ENCODE measurements around the gene MCM6. TPM values are rescaled to one million over a fixed set of nuclear protein-coding genes. Genes with fewer than 3 reads are reported as not detected.

Gene MCM6
- total and polyA plus RNA-seq, 3 experiments from 2014 or later, result 14.8 to 178 (median 175) TPM

GRCh38 chr2:135792401-135793150 lies 83.7 kb downstream of the MCM6 start:
- Histone ChIP-seq H3K4me3 (ENCODE audit: low read length) (no peak overlapping the region), H3K27ac (ENCODE audit: low read depth, low read length) (no peak overlapping the region), H3K27me3 (ENCODE audit: insufficient read depth, low read length, poor library complexity, severe bottlenecking) (no peaks in the 10 kb centered on the region), H3K36me3 (ENCODE audit: insufficient read depth, low read length) (no peaks in the 10 kb centered on the region), H3K9me3 (ENCODE audit: low read length) (no peaks in the 10 kb centered on the region), H3K4me1 (ENCODE audit: insufficient read depth, low read length) (peaks cover 5% of the 10 kb centered on the region)
- Mint-ChIP-seq H3K27me3 (no peaks in the 10 kb centered on the region), H3K36me3 (peaks cover 0 to 3% (median 0%) of the 10 kb centered on the region in 3 donors), H3K9me3 (no peaks in the 10 kb centered on the region), H3K27ac (peak overlapping the region in 3 of 8 donors; percentile 40 to 79 (median 48)), H3K4me1 (peaks cover 7 to 19% (median 14%) of the 10 kb centered on the region in 3 donors), H3K4me3 (peak overlapping the region in 2 of 7 donors; percentile 30 to 46)
- ChIA-PET POLR2A (no interaction called here), CTCF (interaction anchor here (1.2 kb wide), 1 partner anchor 10 kb away, joined by 4 read pairs; no protein-coding TSS in a partner anchor)
- no peak for DNase-seq

- H3K27me3 Mint-ChIP-seq, result no peaks in the 10 kb centered on the region
- no peak for DNase-seq
- H3K4me1 Mint-ChIP-seq, result peaks cover 4 to 17% (median 10%) of the 10 kb centered on the region in 3 donors
- Histone ChIP-seq H3K27me3 (ENCODE audit: insufficient read depth, low read length, poor library complexity, severe bottlenecking) (no peaks in the 10 kb centered on the region), H3K4me3 (ENCODE audit: low read length) (no peak overlapping the region), H3K9me3 (ENCODE audit: low read length) (no peaks in the 10 kb centered on the region), H3K27ac (ENCODE audit: low read depth, low read length) (no peak overlapping the region), H3K4me1 (ENCODE audit: insufficient read depth, low read length) (no peaks in the 10 kb centered on the region), H3K36me3 (ENCODE audit: insufficient read depth, low read length) (no peaks in the 10 kb centered on the region)
- ChIA-PET CTCF (interaction anchor here (1.2 kb wide), 1 partner anchor 11 kb away, joined by 4 read pairs; no protein-coding TSS in a partner anchor), POLR2A (no interaction called here)
- no peaks in the 10 kb centered on the region for H3K9me3 Mint-ChIP-seq
- H3K27ac Mint-ChIP-seq, result peak overlapping the region in 2 of 8 donors; percentile 51 to 52
- no peak overlapping the region for H3K4me3 Mint-ChIP-seq
- H3K36me3 Mint-ChIP-seq, result peaks cover 0 to 11% (median 0%) of the 10 kb centered on the region in 3 donors
Observed at GRCh38 chr2:135791418-135792190, 84.6 kb downstream of the MCM6 start.

GRCh38 chr2:135790423-135790822 lies 85.8 kb downstream of the MCM6 start:
- Mint-ChIP-seq H3K9me3 (no peaks in the 10 kb centered on the region), H3K27ac (peak overlapping the region in 1 of 8 donors; percentile 3), H3K4me3 (no peak overlapping the region), H3K4me1 (peaks cover 4 to 17% (median 10%) of the 10 kb centered on the region in 3 donors), H3K27me3 (no peaks in the 10 kb centered on the region), H3K36me3 (peaks cover under 1 to 17% (median 5%) of the 10 kb centered on the region in 3 donors)
- Histone ChIP-seq H3K9me3 (ENCODE audit: low read length) (no peaks in the 10 kb centered on the region), H3K4me1 (ENCODE audit: insufficient read depth, low read length) (no peaks in the 10 kb centered on the region), H3K27me3 (ENCODE audit: insufficient read depth, low read length, poor library complexity, severe bottlenecking) (no peaks in the 10 kb centered on the region), H3K27ac (ENCODE audit: low read depth, low read length) (no peak overlapping the region), H3K4me3 (ENCODE audit: low read length) (no peak overlapping the region), H3K36me3 (ENCODE audit: insufficient read depth, low read length) (no peaks in the 10 kb centered on the region)
- ChIA-PET POLR2A (no interaction called here), CTCF (no interaction called here)
- no peak for DNase-seq

Other genes with a start within 250 kb of the MCM6 start
- 10 to 100 TPM; 85.5 to 96.9 TPM for gene UBXN4, start 134.6 kb downstream of the MCM6 start, total RNA-seq
- 106 TPM for gene UBXN4, start 134.6 kb downstream of the MCM6 start, polyA plus RNA-seq
- under 1 TPM; 0.29 to 0.48 TPM for gene LCT, start 39.3 kb downstream of the MCM6 start, total RNA-seq
- not detected for gene LCT, start 39.3 kb downstream of the MCM6 start, polyA plus RNA-seq
- 100 to 1,000 TPM; 143 to 146 TPM for gene DARS1, start 109.2 kb upstream of the MCM6 start, total RNA-seq
- 102 TPM for gene DARS1, start 109.2 kb upstream of the MCM6 start, polyA plus RNA-seq
- gene CXCR4, start 241.7 kb upstream of the MCM6 start, total RNA-seq, result 100 to 1,000 TPM; 102 to 106 TPM
- 569 TPM for gene CXCR4, start 241.7 kb upstream of the MCM6 start, polyA plus RNA-seq